Sigmoid colon (tissue), 7 donors: Measurements from ENCODE around the gene REV3L. TPM values are rescaled to one million over a fixed set of nuclear protein-coding genes. Genes with fewer than 3 reads are reported as not detected.
"Not testable (repeated sequence)": the region's sequence is repeated elsewhere in the genome, so short reads cannot be mapped to it uniquely, and the experiment has no call there.

Experiments used
- DNase-seq: peaks from one replicate; pipeline ENCODE4 v3.0.0-alpha.2; 2019
- H3K27ac ChIP-seq, 4 donors: fragments of 200-600 bp; sonication (generic); one replicate each; pipeline ENCODE4 v1.5.1; 2016 to 2019; ENCODE audit warnings: mild to moderate bottlenecking in 1 of 4
- H3K27me3 ChIP-seq, 3 donors: fragments of 200-600 bp; sonication (generic); one replicate each; pipeline ENCODE4 v1.5.1; 2019; ENCODE audit warnings: mild to moderate bottlenecking in 1 of 3
- H3K36me3 ChIP-seq, 4 donors: fragments of 200-600 bp; sonication (generic); one replicate each; pipeline ENCODE4 v1.5.1; 2016 to 2019
- H3K4me1 ChIP-seq, 4 donors: fragments of 200-600 bp; sonication (generic); one replicate each; pipeline ENCODE4 v1.5.1; 2017 to 2019
- H3K4me3 ChIP-seq, 4 donors: fragments of 200-600 bp; sonication (generic); one replicate each; pipeline ENCODE4 v1.5.1; 2017 to 2019; ENCODE audit warnings: mild to moderate bottlenecking in 2 of 4, moderate library complexity in 1 of 4
- H3K9me3 ChIP-seq, 4 donors: fragments of 200-600 bp in 3 of 4; sonication (generic) in 3 of 4; one replicate each; pipeline versions ENCODE4 v1.5.1 to v1.6.1; 2013 to 2019
- EP300 ChIP-seq, 4 donors: sonication (generic); formaldehyde crosslinking; IDR thresholded peaks; one replicate each; pipeline ENCODE4 v1.6.1; 2017; ENCODE audit warnings: antibody characterized with exemption in 4 of 4
- POLR2A ChIP-seq, 2 donors: fragments of 450-650 bp; IDR thresholded peaks; one replicate each; pipeline ENCODE4 v1.6.1; 2016; ENCODE audit warnings: antibody characterized with exemption in 2 of 2, mild to moderate bottlenecking in 2 of 2, moderate library complexity in 2 of 2
- POLR2AphosphoS5 ChIP-seq, 4 donors: sonication (generic); formaldehyde crosslinking; IDR thresholded peaks; one replicate each; pipeline ENCODE4 v1.6.1; 2017; ENCODE audit warnings: antibody characterized with exemption in 4 of 4
- WGBS, 2 donors: extraction: QIAGEN DNeasy Blood & Tissue Kit; methylation state at CpG; one replicate each; pipeline ENCODE4 v1.1.7; 2013; 5-methylcytosine and 5-hydroxymethylcytosine counted together
- intact Hi-C: fragments of 100-400 bp; cut with DNase I; formaldehyde crosslinking; loops from one replicate; pipeline ENCODE4 v1.15.1; 2023
- polyA plus RNA-seq, 3 donors: library from polyadenylated mRNA; stranded (reverse); fragments of 200-250 nt; gene quantifications; one replicate each; pipeline ENCODE4 v1.2.3, GENCODE V29; 2013
- total RNA-seq, 4 donors: library from RNA; depleted of rRNA; stranded (reverse); fragments of >200 nt; gene quantifications; one replicate each; pipeline ENCODE4 v1.1.0, GENCODE V29; 2016
- TF ChIP-seq, protein P1 (sequence below), 4 experiments: fragments of 450-650 bp in 3 of 4; fragments of 200-600 bp in 1 of 4; IDR thresholded peaks; one replicate each; pipeline ENCODE4 v1.5.1; 2016 to 2019; ENCODE audit warnings: antibody characterized with exemption in 4 of 4, mild to moderate bottlenecking in 3 of 4, moderate library complexity in 2 of 4
- donor health status: healthy with polysubstance abuse.
- donor health status: Bipolar disorder and iron deficiency.
- donor health status: healthy.

Gene REV3L
- total and polyA plus RNA-seq, 7 donors: 3.0 to 122 (median 72.1) TPM

GRCh38 chr6:111297776-111298175 lies 185.2 kb downstream of the REV3L start:
- 94 to 99% methylated on average over 1 of the region's 1 CpG for WGBS, 2 donors
- H3K4me3 ChIP-seq: no peak overlapping the region
- H3K36me3 ChIP-seq: peaks cover 0 to 20% (median 0%) of the 10 kb centered on the region in 4 donors
- no peak for DNase-seq
- TF ChIP-seq, protein P1, sequence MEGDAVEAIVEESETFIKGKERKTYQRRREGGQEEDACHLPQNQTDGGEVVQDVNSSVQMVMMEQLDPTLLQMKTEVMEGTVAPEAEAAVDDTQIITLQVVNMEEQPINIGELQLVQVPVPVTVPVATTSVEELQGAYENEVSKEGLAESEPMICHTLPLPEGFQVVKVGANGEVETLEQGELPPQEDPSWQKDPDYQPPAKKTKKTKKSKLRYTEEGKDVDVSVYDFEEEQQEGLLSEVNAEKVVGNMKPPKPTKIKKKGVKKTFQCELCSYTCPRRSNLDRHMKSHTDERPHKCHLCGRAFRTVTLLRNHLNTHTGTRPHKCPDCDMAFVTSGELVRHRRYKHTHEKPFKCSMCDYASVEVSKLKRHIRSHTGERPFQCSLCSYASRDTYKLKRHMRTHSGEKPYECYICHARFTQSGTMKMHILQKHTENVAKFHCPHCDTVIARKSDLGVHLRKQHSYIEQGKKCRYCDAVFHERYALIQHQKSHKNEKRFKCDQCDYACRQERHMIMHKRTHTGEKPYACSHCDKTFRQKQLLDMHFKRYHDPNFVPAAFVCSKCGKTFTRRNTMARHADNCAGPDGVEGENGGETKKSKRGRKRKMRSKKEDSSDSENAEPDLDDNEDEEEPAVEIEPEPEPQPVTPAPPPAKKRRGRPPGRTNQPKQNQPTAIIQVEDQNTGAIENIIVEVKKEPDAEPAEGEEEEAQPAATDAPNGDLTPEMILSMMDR (IDR thresholded peaks at IDR 0.05): no peak
- no peak for TF ChIP-seq EP300 (IDR thresholded peaks at IDR 0.05)
- TF ChIP-seq POLR2A (IDR thresholded peaks at IDR 0.05): no peak
- TF ChIP-seq POLR2AphosphoS5 (IDR thresholded peaks at IDR 0.05): no peak
- H3K9me3 ChIP-seq: no peaks in the 10 kb centered on the region
- intact Hi-C loops: no loop called here
- H3K27ac ChIP-seq: no peak overlapping the region
- H3K27me3 ChIP-seq: no peaks in the 10 kb centered on the region
- H3K4me1 ChIP-seq: peaks cover 0 to 15% (median 13%) of the 10 kb centered on the region in 4 donors

DNA sequence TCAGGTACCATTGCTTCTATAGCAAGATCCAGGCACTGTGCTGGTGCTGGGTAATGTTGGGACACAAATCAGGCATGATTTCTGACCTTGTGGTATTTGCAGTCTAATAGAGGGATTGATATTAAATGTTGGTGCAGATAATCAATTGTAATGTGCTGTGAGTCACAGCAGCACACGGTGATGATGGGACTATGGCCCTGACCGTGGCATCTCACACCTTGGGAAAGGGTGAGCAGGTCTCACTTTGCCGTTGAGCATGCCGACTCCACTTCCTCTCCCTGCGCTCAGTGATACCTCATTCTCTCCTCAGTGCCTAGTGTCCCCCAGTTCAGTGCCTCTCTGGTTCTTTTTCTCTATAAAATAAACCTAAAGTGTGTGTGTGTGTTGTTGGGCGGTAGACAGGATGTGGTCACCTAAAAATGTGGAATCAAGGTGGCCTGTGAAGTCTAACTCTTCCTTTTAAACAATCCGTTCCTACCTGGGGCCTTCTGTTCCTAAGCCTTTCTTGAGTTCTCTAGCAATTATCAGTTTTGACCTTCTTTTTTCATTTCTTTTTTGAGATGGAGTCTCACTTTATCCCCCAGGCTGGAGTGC lies 188.5 kb downstream of the REV3L start:
- Histone ChIP-seq H3K27me3 (no peaks in the 10 kb centered on the region), H3K4me1 (no peaks in the 10 kb centered on the region), H3K9me3 (no peaks in the 10 kb centered on the region), H3K4me3 (no peak overlapping the region), H3K36me3 (peaks cover 0 to under 1% (median 0%) of the 10 kb centered on the region in 4 donors), H3K27ac (no peak overlapping the region)
- intact Hi-C loops: no loop called here
- WGBS, 2 donors: 87 to 95% methylated on average over 7 of the region's 7 CpGs
- DNase-seq: no peak
- TF ChIP-seq POLR2AphosphoS5 (IDR thresholded peaks at IDR 0.05) (peak in 1 of 4 donors; percentile 14), EP300 (IDR thresholded peaks at IDR 0.05) (no peak)
- TF ChIP-seq, protein P1 (IDR thresholded peaks at IDR 0.05): no peak

- H3K4me3 ChIP-seq: no peak overlapping the region
- no peak for TF ChIP-seq POLR2A (IDR thresholded peaks at IDR 0.05)
- TF ChIP-seq POLR2AphosphoS5 (IDR thresholded peaks at IDR 0.05): no peak
- no peak for TF ChIP-seq EP300 (IDR thresholded peaks at IDR 0.05)
- TF ChIP-seq, protein P1 (IDR thresholded peaks at IDR 0.05): no peak
- WGBS, 2 donors: 95 to 96% methylated on average over 5 of the region's 5 CpGs
- intact Hi-C loops: no loop called here
- no peaks in the 10 kb centered on the region for H3K27me3 ChIP-seq
- DNase-seq: no peak
- no peaks in the 10 kb centered on the region for H3K36me3 ChIP-seq
- H3K4me1 ChIP-seq: no peaks in the 10 kb centered on the region
- H3K9me3 ChIP-seq: no peaks in the 10 kb centered on the region
- no peak overlapping the region for H3K27ac ChIP-seq
Observed at GRCh38 chr6:111291336-111292259, 191.4 kb downstream of the REV3L start.

DNA sequence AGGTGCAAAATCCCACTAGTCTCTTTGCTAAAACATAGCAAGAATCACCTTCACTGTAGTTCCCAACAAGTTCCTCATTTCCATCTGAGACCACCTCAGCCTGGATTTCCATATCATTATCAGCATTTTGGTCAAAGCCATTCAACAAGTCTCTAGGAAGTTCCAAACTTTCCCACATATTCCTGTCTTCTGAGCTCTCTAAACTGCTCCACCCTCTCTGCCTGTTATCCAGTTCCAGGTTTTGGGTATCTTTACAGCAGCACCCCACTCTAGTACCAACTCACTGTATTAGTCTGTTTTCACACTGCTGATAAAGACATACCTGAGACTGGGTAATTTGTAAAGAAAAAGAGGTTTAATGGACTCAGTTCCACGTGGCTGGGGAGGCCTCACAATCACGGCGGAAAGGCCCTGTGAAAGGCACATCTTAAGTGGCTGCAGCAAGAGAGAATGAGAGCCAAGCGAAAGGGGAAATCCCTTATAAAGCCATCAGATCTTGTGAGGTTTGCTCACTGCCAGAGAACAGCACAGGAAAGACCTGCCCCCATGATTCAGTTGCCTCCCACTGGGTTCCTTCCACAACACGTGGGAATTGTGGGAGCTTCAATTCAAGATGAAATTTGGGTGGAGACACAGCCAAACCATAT lies 192.2 kb downstream of the REV3L start:
- H3K27me3 ChIP-seq, H3K4me1 ChIP-seq, H3K4me3 ChIP-seq, H3K9me3 ChIP-seq, H3K36me3 ChIP-seq, intact Hi-C loops, DNase-seq, H3K27ac ChIP-seq: not testable (repeated sequence)
- 58 to 62% methylated on average over 5 of the region's 5 CpGs for WGBS, 2 donors

GRCh38 chr6:111284356-111284755 lies 198.7 kb downstream of the REV3L start:
- H3K4me3 ChIP-seq, H3K4me1 ChIP-seq, H3K27me3 ChIP-seq, H3K9me3 ChIP-seq, intact Hi-C loops, H3K27ac ChIP-seq, H3K36me3 ChIP-seq, DNase-seq: not testable (repeated sequence)
- whole genome bisulfite sequencing, 2 donors: 71 to 77% methylated on average over 5 of the region's 5 CpGs
